NCI-H2029 (cell line): ENCODE measurements around the gene XRCC4.
"Not testable (repeated sequence)": the region's sequence is repeated elsewhere in the genome, so short reads cannot be mapped to it uniquely, and the experiment has no call there.

ENCODE experiments used
- DNase-seq: peaks from one replicate; lab custom pipeline; 2025; lab: John Stamatoyannopoulos, UW

Gene XRCC4

GRCh38 chr5:83118471-83118870 lies 41.1 kb downstream of the XRCC4 start:
- no peak for DNase-seq

- DNase-seq = no peak
Observed at GRCh38 chr5:83118976-83119375, 41.6 kb downstream of the XRCC4 start.

GRCh38 chr5:83124593-83124992 lies 47.2 kb downstream of the XRCC4 start:
- no peak for DNase-seq

GRCh38 chr5:83125560-83125959 lies 48.2 kb downstream of the XRCC4 start:
- DNase-seq = no peak

- no peak for DNase-seq
Observed at GRCh38 chr5:83126501-83126900, 49.2 kb downstream of the XRCC4 start.

GRCh38 chr5:83133797-83134196 lies 56.5 kb downstream of the XRCC4 start:
- DNase-seq = no peak

- DNase-seq = no peak
Observed at GRCh38 chr5:83142526-83142925, 65.2 kb downstream of the XRCC4 start.

- no peak for DNase-seq
Observed at GRCh38 chr5:83145241-83145640, 67.9 kb downstream of the XRCC4 start.

- DNase-seq = no peak
Observed at GRCh38 chr5:83145882-83146331, 68.6 kb downstream of the XRCC4 start.

- DNase-seq = no peak
Observed at GRCh38 chr5:83146441-83146840, 69.1 kb downstream of the XRCC4 start.

GRCh38 chr5:83147593-83147992 lies 70.2 kb downstream of the XRCC4 start:
- no peak for DNase-seq

GRCh38 chr5:83148370-83148769 lies 71.0 kb downstream of the XRCC4 start:
- no peak for DNase-seq

GRCh38 chr5:83149671-83150070 lies 72.3 kb downstream of the XRCC4 start:
- DNase-seq = no peak

- no peak for DNase-seq
Observed at GRCh38 chr5:83151821-83152220, 74.5 kb downstream of the XRCC4 start.

- not testable (repeated sequence) for DNase-seq
Observed at GRCh38 chr5:83152996-83153395, 75.6 kb downstream of the XRCC4 start.

GRCh38 chr5:83156001-83156400 lies 78.7 kb downstream of the XRCC4 start:
- DNase-seq = no peak

- no peak for DNase-seq
Observed at GRCh38 chr5:83157163-83157562, 79.8 kb downstream of the XRCC4 start.

- no peak for DNase-seq
Observed at GRCh38 chr5:83162601-83163000, 85.3 kb downstream of the XRCC4 start.

GRCh38 chr5:83167538-83167937 lies 90.2 kb downstream of the XRCC4 start:
- no peak for DNase-seq

GRCh38 chr5:83169571-83170337 lies 92.4 kb downstream of the XRCC4 start:
- DNase-seq = no peak

- no peak for DNase-seq
Observed at GRCh38 chr5:83172011-83172410, 94.7 kb downstream of the XRCC4 start.

GRCh38 chr5:83172655-83173054 lies 95.3 kb downstream of the XRCC4 start:
- DNase-seq = no peak

- no peak for DNase-seq
Observed at GRCh38 chr5:83173826-83174225, 96.5 kb downstream of the XRCC4 start.

GRCh38 chr5:83177803-83178202 lies 100.5 kb downstream of the XRCC4 start:
- DNase-seq = no peak
